Trophoblast cell (in vitro differentiated cells and primary cell): ENCODE data around the gene PBX3.

ENCODE experiments used
- DNase-seq, 2 donors: peaks; one replicate each; pipeline ENCODE4 v3.0.0-alpha.2; 2016
- H2AFZ ChIP-seq: 2 replicates; pipeline ENCODE4 v1.6.1; 2013; ENCODE audit warnings: low read length, moderate library complexity, mild to moderate bottlenecking; ENCODE audit not compliant: insufficient read depth, poor library complexity
- H2AK5ac ChIP-seq: 2 replicates; pipeline ENCODE4 v1.6.1; 2013; ENCODE audit warnings: mild to moderate bottlenecking, low read length
- H2BK120ac ChIP-seq: 2 replicates; pipeline ENCODE4 v1.6.1; 2013; ENCODE audit warnings: low read length, mild to moderate bottlenecking, moderate library complexity; ENCODE audit not compliant: insufficient read depth, poor library complexity
- H2BK12ac ChIP-seq: 2 replicates; pipeline ENCODE4 v1.6.1; 2013; ENCODE audit warnings: mild to moderate bottlenecking, low read length, moderate library complexity
- H2BK5ac ChIP-seq: 2 replicates; pipeline ENCODE4 v1.6.1; 2013; ENCODE audit warnings: low read length, low read depth, moderate library complexity, mild to moderate bottlenecking; ENCODE audit not compliant: poor library complexity
- H3K14ac ChIP-seq: 2 replicates; pipeline ENCODE4 v1.6.1; 2013; ENCODE audit warnings: mild to moderate bottlenecking, low read length
- H3K18ac ChIP-seq: 2 replicates; pipeline ENCODE4 v1.6.1; 2013; ENCODE audit warnings: mild to moderate bottlenecking, low read length
- H3K23ac ChIP-seq: 2 replicates; pipeline ENCODE4 v1.6.1; 2013; ENCODE audit warnings: low read length
- H3K27ac ChIP-seq: 2 replicates; pipeline ENCODE4 v1.5.1; 2013; ENCODE audit warnings: low read depth, mild to moderate bottlenecking, inconsistent platforms, low read length, moderate library complexity
- H3K27me3 ChIP-seq: 2 replicates; pipeline ENCODE4 v1.6.1; 2013; ENCODE audit warnings: inconsistent platforms, mild to moderate bottlenecking, low read length, moderate library complexity; ENCODE audit not compliant: insufficient read depth
- H3K36me3 ChIP-seq, 2 experiments: 1 replicate in 1 of 2; 2 replicates in 1 of 2; pipeline ENCODE4 v1.6.1; 2013; ENCODE audit warnings: low read length in 2 of 2, mild to moderate bottlenecking in 2 of 2, moderate library complexity in 1 of 2; ENCODE audit not compliant: insufficient read depth in 2 of 2, control insufficient read depth in 1 of 2
- H3K4ac ChIP-seq: 2 replicates; pipeline ENCODE4 v1.6.1; 2013; ENCODE audit warnings: low read depth, mild to moderate bottlenecking, low read length, moderate library complexity
- H3K4me1 ChIP-seq, 2 experiments: 1 replicate in 1 of 2; 2 replicates in 1 of 2; pipeline ENCODE4 v1.6.1; 2013; ENCODE audit warnings: low read length in 2 of 2, mild to moderate bottlenecking in 2 of 2, moderate library complexity in 1 of 2; ENCODE audit not compliant: insufficient read depth in 2 of 2, control insufficient read depth in 1 of 2
- H3K4me2 ChIP-seq: 2 replicates; pipeline ENCODE4 v1.6.1; 2013; ENCODE audit warnings: inconsistent platforms, mild to moderate bottlenecking, low read length, moderate library complexity
- H3K4me3 ChIP-seq: 2 replicates; pipeline ENCODE4 v1.5.1; 2013; ENCODE audit warnings: mild to moderate bottlenecking, low read depth, low read length, inconsistent platforms
- H3K79me1 ChIP-seq: one replicate; pipeline ENCODE4 v1.6.1; 2013; ENCODE audit warnings: low read length
- H3K79me2 ChIP-seq: 2 replicates; pipeline ENCODE4 v1.6.1; 2013; ENCODE audit warnings: low read length, mild to moderate bottlenecking; ENCODE audit not compliant: control insufficient read depth, insufficient read depth, poor library complexity
- H3K9ac ChIP-seq: 2 replicates; pipeline ENCODE4 v1.6.1; 2013; ENCODE audit warnings: mild to moderate bottlenecking, low read length
- H3K9me3 ChIP-seq: 2 replicates; pipeline ENCODE4 v1.6.1; 2013; ENCODE audit warnings: low read depth, mild to moderate bottlenecking, control low read depth, inconsistent platforms, low read length; ENCODE audit not compliant: insufficient read depth
- H4K12ac ChIP-seq: 2 replicates; pipeline ENCODE4 v1.6.1; 2013; ENCODE audit warnings: low read depth, mild to moderate bottlenecking, low read length, moderate library complexity
- H4K8ac ChIP-seq: 2 replicates; pipeline ENCODE4 v1.6.1; 2013; ENCODE audit warnings: low read depth, mild to moderate bottlenecking, low read length, moderate library complexity
- H4K91ac ChIP-seq: one replicate; pipeline ENCODE4 v1.6.1; 2013; ENCODE audit warnings: low read depth, mild to moderate bottlenecking, low read length, moderate library complexity
- WGBS: extraction: QIAGEN DNeasy Blood & Tissue Kit; methylation state at CpG from one replicate; pipeline ENCODE4 v1.1.7; 2013; ENCODE audit warnings: missing lambda C conversion rate; ENCODE audit not compliant: insufficient read length, insufficient coverage; ENCODE audit errors: extremely low coverage; 5-methylcytosine and 5-hydroxymethylcytosine counted together

Gene PBX3

DNA sequence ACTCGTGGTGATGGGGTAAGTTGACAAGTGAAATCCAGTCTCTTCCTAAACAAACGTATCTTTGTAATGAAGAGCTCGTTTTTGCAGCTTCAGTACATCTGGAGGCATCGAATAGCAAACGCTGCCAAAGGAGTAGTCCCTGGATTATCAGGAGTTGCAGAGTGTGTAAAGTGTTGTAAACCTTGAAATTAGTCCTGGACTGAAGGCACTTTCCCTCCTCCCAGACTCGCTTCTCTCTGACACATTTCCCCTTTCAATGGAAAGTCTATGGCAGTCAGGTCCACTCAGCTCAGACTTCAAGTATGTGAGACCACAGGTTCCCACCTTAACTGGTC is 1.5 kb upstream of the PBX3 start:
- H2BK120ac ChIP-seq, result no peak overlapping the region
- no peak overlapping the region for H4K91ac ChIP-seq
- no peaks in the 10 kb centered on the region for H3K27me3 ChIP-seq
- H3K27ac ChIP-seq, result no peak overlapping the region
- H4K8ac ChIP-seq, result no peak overlapping the region
- no peak overlapping the region for H2BK12ac ChIP-seq
- H3K79me1 ChIP-seq, result peaks cover 15% of the 10 kb centered on the region
- no peak overlapping the region for H3K23ac ChIP-seq
- no peak overlapping the region for H2BK5ac ChIP-seq
- H3K4me1 ChIP-seq, result peaks cover 3 to 4% of the 10 kb centered on the region in 2 experiments
- H2AFZ ChIP-seq, result no peak overlapping the region
- no peaks in the 10 kb centered on the region for H3K36me3 ChIP-seq
- DNase-seq, result no peak
- no peak overlapping the region for H3K18ac ChIP-seq
- WGBS, result no CpG with 5 or more reads among the region's 6 CpGs
- H3K4me2 ChIP-seq, result peak overlapping the region; percentile 99
- no peaks in the 10 kb centered on the region for H3K9me3 ChIP-seq
- H2AK5ac ChIP-seq, result no peak overlapping the region
- no peak overlapping the region for H3K4ac ChIP-seq
- no peak overlapping the region for H3K14ac ChIP-seq
- peak overlapping the region; percentile 16 for H3K4me3 ChIP-seq
- H3K9ac ChIP-seq, result no peak overlapping the region
- H3K79me2 ChIP-seq, result peaks cover 8% of the 10 kb centered on the region
- no peak overlapping the region for H4K12ac ChIP-seq

DNA sequence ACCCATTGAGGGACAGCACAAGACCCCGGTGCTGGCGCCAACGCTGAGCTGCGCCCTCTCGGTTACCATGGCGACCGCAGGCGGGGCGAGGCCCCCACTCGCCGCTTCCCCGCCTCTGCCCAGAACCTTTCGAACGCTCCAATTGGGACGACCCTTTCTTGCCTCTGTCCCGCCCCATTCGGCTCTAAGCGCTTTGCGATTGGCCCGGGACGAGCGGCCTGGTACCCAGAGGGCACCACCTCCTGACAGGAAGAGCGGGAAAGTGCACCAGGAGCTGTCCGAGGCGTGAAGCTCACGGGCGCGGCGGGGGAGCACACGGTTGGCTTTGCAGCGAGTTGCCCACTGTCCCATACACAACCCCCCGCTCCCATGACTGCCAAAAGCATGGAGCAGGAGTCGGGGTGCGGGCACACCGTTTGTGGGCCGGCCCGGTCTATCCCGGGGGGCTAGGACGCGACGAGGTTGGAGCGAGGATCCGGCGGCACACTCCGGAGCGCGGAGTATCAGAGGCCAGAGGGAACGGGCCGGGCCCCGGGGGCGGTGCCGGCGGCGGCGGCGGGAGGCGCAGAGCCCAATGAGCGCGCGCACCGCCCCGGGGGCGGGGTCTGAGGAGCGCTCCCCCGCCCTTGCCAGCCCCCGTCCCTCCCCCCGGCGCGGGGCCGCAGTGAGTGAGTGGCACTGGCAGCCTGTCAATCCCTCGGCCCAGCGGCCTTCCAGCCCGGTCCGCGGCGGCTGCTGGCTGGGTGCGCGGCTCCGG is 978 bp upstream of the PBX3 start:
- peaks cover 8% of the 10 kb centered on the region for H3K79me2 ChIP-seq
- peak overlapping the region; percentile 48 for H4K91ac ChIP-seq
- H3K9ac ChIP-seq, result no peak overlapping the region
- H2BK5ac ChIP-seq, result no peak overlapping the region
- H2AK5ac ChIP-seq, result no peak overlapping the region
- DNase-seq, result peak; percentile 90 to 97
- H3K4me1 ChIP-seq, result peaks cover 3 to 4% of the 10 kb centered on the region in 2 experiments
- peak overlapping the region; percentile 4 for H4K12ac ChIP-seq
- peak overlapping the region; percentile 16 for H3K18ac ChIP-seq
- no peaks in the 10 kb centered on the region for H3K36me3 ChIP-seq
- no peak overlapping the region for H2BK12ac ChIP-seq
- no peak overlapping the region for H3K14ac ChIP-seq
- no peak overlapping the region for H3K23ac ChIP-seq
- WGBS, result no CpG with 5 or more reads among the region's 79 CpGs
- H3K9me3 ChIP-seq, result no peaks in the 10 kb centered on the region
- H3K27ac ChIP-seq, result peak overlapping the region; percentile 82
- H4K8ac ChIP-seq, result peak overlapping the region; percentile 25
- no peak overlapping the region for H3K4ac ChIP-seq
- peak overlapping the region; percentile 90 for H3K4me3 ChIP-seq
- H3K4me2 ChIP-seq, result peak overlapping the region; percentile 99
- H2AFZ ChIP-seq, result peak overlapping the region; percentile 21
- no peaks in the 10 kb centered on the region for H3K27me3 ChIP-seq
- no peak overlapping the region for H2BK120ac ChIP-seq
- H3K79me1 ChIP-seq, result peaks cover 15% of the 10 kb centered on the region

DNA sequence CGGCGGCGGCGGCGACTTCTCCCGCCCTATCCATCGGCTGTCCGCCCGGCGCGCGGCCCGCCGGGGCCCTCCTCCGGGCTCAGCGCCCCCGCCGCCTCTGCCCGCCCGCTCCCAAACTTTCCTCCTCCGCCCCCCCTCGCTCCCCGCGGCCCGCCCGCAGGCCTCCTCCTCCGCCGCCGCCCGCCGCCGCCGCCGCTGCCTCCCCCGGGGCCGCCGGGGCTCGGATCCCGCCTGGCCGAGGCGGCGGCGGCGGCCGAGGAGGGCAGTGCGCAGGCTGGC is 460 bp upstream of the PBX3 start:
- Histone ChIP-seq H2BK120ac (no peak overlapping the region), H2AFZ (no peak overlapping the region), H4K8ac (no peak overlapping the region), H2BK12ac (no peak overlapping the region), H3K4ac (no peak overlapping the region), H3K27ac (peak overlapping the region; percentile 82), H3K79me2 (peaks cover 8% of the 10 kb centered on the region), H3K4me2 (peak overlapping the region; percentile 38), H3K18ac (no peak overlapping the region), H4K12ac (no peak overlapping the region), H3K9ac (no peak overlapping the region), H3K4me1 (peaks cover 3 to 4% of the 10 kb centered on the region in 2 experiments), H4K91ac (peak overlapping the region; percentile 48), H2BK5ac (no peak overlapping the region), H2AK5ac (no peak overlapping the region), H3K36me3 (no peaks in the 10 kb centered on the region), H3K27me3 (no peaks in the 10 kb centered on the region), H3K23ac (no peak overlapping the region), H3K79me1 (peaks cover 15% of the 10 kb centered on the region), H3K9me3 (no peaks in the 10 kb centered on the region), H3K4me3 (peak overlapping the region; percentile 90), H3K14ac (no peak overlapping the region)
- no CpG with 5 or more reads among the region's 46 CpGs for WGBS
- no peak for DNase-seq

DNA sequence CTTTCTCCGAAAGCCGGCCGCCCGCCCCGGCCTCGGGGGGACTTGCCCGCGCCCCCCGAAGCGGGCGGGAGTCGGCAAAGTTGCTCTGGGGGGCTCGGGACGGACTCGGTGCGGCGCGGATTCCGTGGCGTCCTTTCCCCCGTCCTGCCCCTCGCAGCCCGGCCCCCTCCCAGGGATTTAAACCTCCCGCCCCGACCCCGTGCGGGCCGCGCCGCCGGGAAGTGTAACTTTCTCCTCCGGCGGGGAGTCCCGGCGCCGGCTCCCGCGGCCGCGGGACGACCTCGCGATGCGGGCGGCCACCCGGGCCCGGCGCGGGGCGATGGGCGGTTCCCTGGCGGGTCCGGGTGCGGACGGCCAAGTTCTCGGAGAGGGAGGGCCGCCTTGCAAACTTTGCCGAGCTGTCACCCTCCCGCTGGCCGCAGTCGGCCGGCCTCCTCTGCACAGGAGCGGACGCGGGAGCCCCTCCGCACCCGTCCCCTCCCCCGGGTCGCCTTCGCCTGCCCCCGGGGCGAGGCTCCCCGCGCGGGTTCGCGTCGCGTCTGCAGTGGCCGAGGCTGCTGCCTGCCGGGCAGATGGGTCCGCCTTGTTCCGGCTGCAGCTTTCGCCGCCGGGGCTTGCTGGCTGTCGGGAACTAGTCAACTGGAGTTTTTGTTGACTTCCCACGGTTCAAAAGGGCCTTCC is 732 bp downstream of the PBX3 start:
- WGBS, result no CpG with 5 or more reads among the region's 88 CpGs
- H3K79me1 ChIP-seq, result peaks cover 15% of the 10 kb centered on the region

More for the DNA sequence above, 732 bp downstream of the PBX3 start:
- H3K36me3 ChIP-seq, result no peaks in the 10 kb centered on the region
- peak overlapping the region; percentile 73 for H3K14ac ChIP-seq
- H2BK5ac ChIP-seq, result no peak overlapping the region
- H3K9ac ChIP-seq, result peak overlapping the region; percentile 96
- peak overlapping the region; percentile 82 for H3K27ac ChIP-seq
- H3K9me3 ChIP-seq, result no peaks in the 10 kb centered on the region
- H3K4me3 ChIP-seq, result peak overlapping the region; percentile 90
- H2AK5ac ChIP-seq, result no peak overlapping the region
- H3K79me2 ChIP-seq, result peaks cover 8% of the 10 kb centered on the region
- H3K4ac ChIP-seq, result peak overlapping the region; percentile 81
- H3K23ac ChIP-seq, result no peak overlapping the region
- DNase-seq, result peak in 1 of 2 donors; percentile 31
- H3K27me3 ChIP-seq, result no peaks in the 10 kb centered on the region
- H3K4me2 ChIP-seq, result peak overlapping the region; percentile 88
- peak overlapping the region; percentile 71 for H2AFZ ChIP-seq
- H4K8ac ChIP-seq, result peak overlapping the region; percentile 68
- peak overlapping the region; percentile 90 for H4K12ac ChIP-seq
- peak overlapping the region; percentile 57 for H4K91ac ChIP-seq
- H3K4me1 ChIP-seq, result peaks cover 3 to 4% of the 10 kb centered on the region in 2 experiments
- H3K18ac ChIP-seq, result peak overlapping the region; percentile 92
- peak overlapping the region; percentile 6 for H2BK120ac ChIP-seq
- no peak overlapping the region for H2BK12ac ChIP-seq
